CD14-positive monocyte (primary cell): Measurements from ENCODE around the gene ADAM30. TPM values are rescaled to one million over a fixed set of nuclear protein-coding genes. Genes with fewer than 3 reads are reported as not detected.

Source experiments
- DNase-seq, 3 donors: peaks; one replicate each; pipeline ENCODE4 v3.0.0-alpha.2; 2011 to 2022
- H2AFZ ChIP-seq: 2 replicates; pipeline ENCODE4 v1.6.0; 2012; ENCODE audit warnings: mild to moderate bottlenecking, low read depth, low read length, inconsistent platforms; ENCODE audit not compliant: insufficient read depth, poor library complexity, severe bottlenecking
- H3K27ac ChIP-seq, 2 donors: 1 replicate in 1 of 2; 2 replicates in 1 of 2; pipeline ENCODE4 v1.5.1; 2012 to 2013; ENCODE audit warnings: low read length in 2 of 2, control low read depth in 1 of 2, inconsistent platforms in 1 of 2, low read depth in 1 of 2, mild to moderate bottlenecking in 1 of 2
- H3K27me3 ChIP-seq, 2 donors: one replicate each; pipeline versions ENCODE4 v1.6.0 to v1.6.1; 2011 to 2013; ENCODE audit warnings: low read length in 2 of 2; ENCODE audit not compliant: control insufficient read depth in 2 of 2, insufficient read depth in 2 of 2
- H3K36me3 ChIP-seq, 2 donors: replicated peaks in 1 of 2; 1 replicate in 1 of 2; 2 replicates in 1 of 2; pipeline versions ENCODE4 v1.5.1 to v1.6.1; 2012 to 2013; ENCODE audit warnings: low read length in 2 of 2, control low read depth in 1 of 2, inconsistent platforms in 1 of 2, mild to moderate bottlenecking in 1 of 2; ENCODE audit not compliant: insufficient read depth in 2 of 2, control insufficient read depth in 1 of 2
- H3K4me1 ChIP-seq, 2 donors: 1 replicate in 1 of 2; 2 replicates in 1 of 2; pipeline versions ENCODE4 v1.5.1 to v1.6.1; 2012 to 2013; ENCODE audit warnings: low read length in 2 of 2, control low read depth in 1 of 2, inconsistent platforms in 1 of 2, mild to moderate bottlenecking in 1 of 2, moderate library complexity in 1 of 2; ENCODE audit not compliant: insufficient read depth in 2 of 2, control insufficient read depth in 1 of 2
- H3K4me2 ChIP-seq: replicated peaks from 2 replicates; pipeline ENCODE3; 2012; ENCODE audit warnings: low read length, moderate library complexity, mild to moderate bottlenecking; ENCODE audit not compliant: poor library complexity, severe bottlenecking; ENCODE audit errors: extremely low read depth
- H3K4me3 ChIP-seq, 3 experiments: fragments of 200-600 bp in 1 of 3; sonication (generic) in 1 of 3; replicated peaks in 1 of 3; 1 replicate in 2 of 3; 2 replicates in 1 of 3; pipeline ENCODE4 v1.5.1; 2011 to 2013; ENCODE audit warnings: low read length in 3 of 3, mild to moderate bottlenecking in 3 of 3, control low read depth in 2 of 3, low read depth in 2 of 3, inconsistent platforms in 1 of 3, moderate library complexity in 1 of 3
- H3K79me2 ChIP-seq: 2 replicates; pipeline ENCODE4 v1.6.0; 2012; ENCODE audit warnings: mild to moderate bottlenecking, control low read depth, inconsistent platforms, low read length, moderate library complexity; ENCODE audit not compliant: insufficient read depth
- H3K9ac ChIP-seq: 2 replicates; pipeline ENCODE4 v1.6.0; 2017; ENCODE audit warnings: low read length, mild to moderate bottlenecking; ENCODE audit not compliant: insufficient read depth, poor library complexity, severe bottlenecking
- H3K9me3 ChIP-seq, 2 donors: replicated peaks in 1 of 2; 1 replicate in 1 of 2; 2 replicates in 1 of 2; pipeline versions ENCODE4 v1.5.1 to v1.6.1; 2012 to 2013; ENCODE audit warnings: low read length in 2 of 2, control low read depth in 1 of 2; ENCODE audit not compliant: control insufficient read depth in 1 of 2, insufficient read depth in 1 of 2
- H4K20me1 ChIP-seq: 2 replicates; pipeline ENCODE4 v1.6.0; 2012; ENCODE audit warnings: mild to moderate bottlenecking, low read length, control low read depth, moderate library complexity; ENCODE audit not compliant: insufficient read depth
- H3K27ac Mint-ChIP-seq, 7 donors: one replicate each; pipeline ENCODE4 v1.8.0; 2020; ENCODE audit warnings: mild to moderate bottlenecking in 7 of 7, mixed read lengths in 7 of 7, moderate library complexity in 6 of 7, inconsistent platforms in 2 of 7
- H3K27me3 Mint-ChIP-seq, 3 donors: one replicate each; pipeline ENCODE4 v1.8.0; 2021 to 2022; ENCODE audit warnings: low read depth in 3 of 3, mild to moderate bottlenecking in 3 of 3, mixed read lengths in 3 of 3, moderate library complexity in 3 of 3, inconsistent platforms in 1 of 3
- H3K36me3 Mint-ChIP-seq, 2 donors: one replicate each; pipeline ENCODE4 v1.8.0; 2020; ENCODE audit warnings: mixed read lengths in 2 of 2, inconsistent platforms in 1 of 2, mild to moderate bottlenecking in 1 of 2
- H3K4me1 Mint-ChIP-seq: one replicate; pipeline ENCODE4 v1.8.0; 2020; ENCODE audit warnings: mild to moderate bottlenecking, mixed read lengths
- H3K4me3 Mint-ChIP-seq, 2 donors: one replicate each; pipeline ENCODE4 v1.8.0; 2020; ENCODE audit warnings: mild to moderate bottlenecking in 2 of 2, mixed read lengths in 2 of 2, moderate library complexity in 1 of 2
- H3K9me3 Mint-ChIP-seq, 7 donors: one replicate each; pipeline ENCODE4 v1.8.0; 2020 to 2022; ENCODE audit warnings: mixed read lengths in 7 of 7, mild to moderate bottlenecking in 6 of 7, moderate library complexity in 6 of 7, inconsistent platforms in 2 of 7
- WGBS: methylation state at CpG from one replicate; pipeline ENCODE4 v1.1.5; 2013; ENCODE audit warnings: missing lambda C conversion rate; ENCODE audit not compliant: insufficient coverage; 5-methylcytosine and 5-hydroxymethylcytosine counted together
- intact Hi-C, 2 donors: fragments of 100-400 bp; cut with micrococcal nuclease; formaldehyde crosslinking; loops; one replicate each; pipeline versions ENCODE4 v1.15.0 to v1.15.1; 2023
- polyA plus RNA-seq, 3 donors: library from polyadenylated mRNA; depleted of rRNA in 1 of 3; unstranded in 2 of 3; stranded (reverse) in 1 of 3; fragments of 300-500 nt in 2 of 3; fragments of >200 nt in 1 of 3; fragmentation: Illumina TruSeq in 2 of 3; gene quantifications; 1 replicate in 2 of 3; 2 replicates in 1 of 3; pipeline ENCODE4 v1.2.3, GENCODE V29; 2012 to 2021
- TF ChIP-seq, protein P1 (sequence below): fragments of 200-600 bp; IDR thresholded peaks from one replicate; pipeline ENCODE4 v1.8.0; 2022; ENCODE audit warnings: antibody characterized with exemption, mild to moderate bottlenecking

Gene ADAM30
- polyA plus RNA-seq, 3 donors, result not detected

DNA sequence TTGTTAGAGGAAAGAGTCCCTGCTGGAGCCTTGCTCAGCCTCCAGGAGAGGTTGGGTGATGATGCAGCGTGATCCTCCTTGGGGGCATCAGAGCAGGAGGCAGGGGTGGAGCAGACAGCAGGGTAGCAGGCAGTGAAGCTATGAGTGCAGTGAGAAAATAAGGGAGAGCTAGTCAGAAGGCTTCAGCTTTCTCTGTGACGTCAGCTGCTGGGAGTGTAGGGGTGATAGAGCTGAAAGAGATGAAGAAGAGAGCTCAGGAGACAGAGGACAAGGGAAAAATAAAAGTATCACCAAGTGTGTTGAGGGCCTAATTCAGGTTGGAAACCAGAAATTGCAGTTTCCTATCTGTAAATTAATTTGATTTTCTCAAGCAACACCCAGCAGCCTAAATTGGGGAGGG lies 2.2 kb upstream of the ADAM30 start:
- Histone ChIP-seq H3K9me3 (no peaks in the 10 kb centered on the region), H4K20me1 (no peaks in the 10 kb centered on the region), H3K4me3 (no peak overlapping the region), H2AFZ (no peak overlapping the region), H3K4me1 (peaks cover 0 to 4% of the 10 kb centered on the region in 2 donors), H3K27ac (no peak overlapping the region), H3K36me3 (no peaks in the 10 kb centered on the region), H3K4me2 (no peak overlapping the region), H3K79me2 (no peaks in the 10 kb centered on the region), H3K27me3 (no peaks in the 10 kb centered on the region), H3K9ac (no peak overlapping the region)
- no peak for DNase-seq
- peaks cover 0 to 6% (median 3%) of the 10 kb centered on the region in 7 donors for H3K9me3 Mint-ChIP-seq
- no peaks in the 10 kb centered on the region for H3K36me3 Mint-ChIP-seq
- TF ChIP-seq, protein P1, sequence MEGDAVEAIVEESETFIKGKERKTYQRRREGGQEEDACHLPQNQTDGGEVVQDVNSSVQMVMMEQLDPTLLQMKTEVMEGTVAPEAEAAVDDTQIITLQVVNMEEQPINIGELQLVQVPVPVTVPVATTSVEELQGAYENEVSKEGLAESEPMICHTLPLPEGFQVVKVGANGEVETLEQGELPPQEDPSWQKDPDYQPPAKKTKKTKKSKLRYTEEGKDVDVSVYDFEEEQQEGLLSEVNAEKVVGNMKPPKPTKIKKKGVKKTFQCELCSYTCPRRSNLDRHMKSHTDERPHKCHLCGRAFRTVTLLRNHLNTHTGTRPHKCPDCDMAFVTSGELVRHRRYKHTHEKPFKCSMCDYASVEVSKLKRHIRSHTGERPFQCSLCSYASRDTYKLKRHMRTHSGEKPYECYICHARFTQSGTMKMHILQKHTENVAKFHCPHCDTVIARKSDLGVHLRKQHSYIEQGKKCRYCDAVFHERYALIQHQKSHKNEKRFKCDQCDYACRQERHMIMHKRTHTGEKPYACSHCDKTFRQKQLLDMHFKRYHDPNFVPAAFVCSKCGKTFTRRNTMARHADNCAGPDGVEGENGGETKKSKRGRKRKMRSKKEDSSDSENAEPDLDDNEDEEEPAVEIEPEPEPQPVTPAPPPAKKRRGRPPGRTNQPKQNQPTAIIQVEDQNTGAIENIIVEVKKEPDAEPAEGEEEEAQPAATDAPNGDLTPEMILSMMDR, result no peak
- H3K27me3 Mint-ChIP-seq, result peaks cover 1 to 3% (median 2%) of the 10 kb centered on the region in 3 donors
- 100% methylated on average over 2 of the region's 2 CpGs for WGBS
- intact Hi-C loops, result no loop called here
- peaks cover 10% of the 10 kb centered on the region for H3K4me1 Mint-ChIP-seq
- H3K4me3 Mint-ChIP-seq, result no peak overlapping the region
- H3K27ac Mint-ChIP-seq, result no peak overlapping the region

DNA sequence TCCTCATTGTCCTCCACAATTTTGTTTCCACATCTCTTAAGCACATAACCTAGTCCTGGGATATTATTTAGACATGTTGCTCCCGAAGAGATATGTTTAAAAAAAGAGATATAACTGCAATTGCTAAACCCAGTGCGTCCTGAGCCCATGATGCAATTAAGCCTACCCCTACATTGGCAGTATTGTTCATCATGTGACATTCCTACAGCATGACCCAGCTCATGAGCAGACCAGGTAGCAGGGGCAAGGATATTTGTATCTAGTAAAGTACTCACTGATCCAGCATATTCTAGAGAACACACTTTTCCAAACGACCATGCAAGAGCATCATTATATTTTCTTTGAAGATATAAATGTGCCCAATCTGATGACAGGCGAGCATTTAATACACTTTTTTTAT lies 1.2 kb downstream of the ADAM30 start:
- Mint-ChIP-seq H3K9me3 (peaks cover 0 to 6% (median 3%) of the 10 kb centered on the region in 7 donors), H3K27ac (no peak overlapping the region)

More for the DNA sequence above, 1.2 kb downstream of the ADAM30 start:
- no peak overlapping the region for H3K9ac ChIP-seq
- DNase-seq, result no peak
- TF ChIP-seq, protein P1, result no peak
- H3K4me3 Mint-ChIP-seq, result no peak overlapping the region
- no peaks in the 10 kb centered on the region for H3K36me3 ChIP-seq
- H3K27me3 Mint-ChIP-seq, result peaks cover 0 to 7% (median 3%) of the 10 kb centered on the region in 3 donors
- H3K4me2 ChIP-seq, result no peak overlapping the region
- H3K4me1 Mint-ChIP-seq, result peaks cover 11% of the 10 kb centered on the region
- WGBS, result 100% methylated on average over 1 of the region's 4 CpGs
- intact Hi-C loops, result no loop called here
- H3K4me3 ChIP-seq, result no peak overlapping the region
- no peak overlapping the region for H2AFZ ChIP-seq
- H3K4me1 ChIP-seq, result peaks cover 0 to 4% of the 10 kb centered on the region in 2 donors
- H3K27ac ChIP-seq, result no peak overlapping the region
- no peaks in the 10 kb centered on the region for H3K36me3 Mint-ChIP-seq
- H3K79me2 ChIP-seq, result no peaks in the 10 kb centered on the region
- H3K9me3 ChIP-seq, result no peaks in the 10 kb centered on the region
- H4K20me1 ChIP-seq, result no peaks in the 10 kb centered on the region
- H3K27me3 ChIP-seq, result no peaks in the 10 kb centered on the region
